Body of pancreas (tissue), 4 donors: ENCODE results near the gene SP2. TPM values are rescaled to one million over a fixed set of nuclear protein-coding genes. Genes with fewer than 3 reads are reported as not detected.
A peak's percentile ranks its signal among the peaks of the same experiment; 100 is the strongest.

Source experiments
- ATAC-seq: fragments of 150-250 bp; one replicate; pipeline ENCODE4 v1.9.1; 2016
- DNase-seq, 4 donors: peaks; one replicate each; pipeline ENCODE4 v3.0.0-alpha.2; 2019
- H3K27ac ChIP-seq, 4 donors: fragments of 200-600 bp; sonication (generic); 1 replicate in 3 of 4; 2 replicates in 1 of 4; pipeline versions ENCODE4 v1.5.1 to v1.6.1; 2016 to 2019; ENCODE audit warnings: mild to moderate bottlenecking in 1 of 4, mixed read lengths in 1 of 4, moderate library complexity in 1 of 4
- H3K27me3 ChIP-seq, 2 donors: fragments of 200-600 bp; sonication (generic); one replicate each; pipeline ENCODE4 v1.6.0; 2016; ENCODE audit warnings: mild to moderate bottlenecking in 1 of 2
- H3K36me3 ChIP-seq, 2 donors: fragments of 200-600 bp; sonication (generic); replicated peaks in 1 of 2; 2 replicates each; pipeline ENCODE4 v1.5.1; 2016; ENCODE audit warnings: low read depth in 2 of 2; ENCODE audit not compliant: insufficient read depth in 1 of 2
- H3K4me1 ChIP-seq: fragments of 200-600 bp; sonication (generic); one replicate; pipeline ENCODE4 v1.6.0; 2016
- H3K4me3 ChIP-seq, 2 donors: fragments of 200-600 bp; sonication (generic); 1 replicate in 1 of 2; 2 replicates in 1 of 2; pipeline ENCODE4 v1.5.1; 2016 to 2019
- H3K9me3 ChIP-seq, 3 donors: fragments of 200-600 bp; sonication (generic); 1 replicate in 2 of 3; 2 replicates in 1 of 3; pipeline ENCODE4 v1.5.1; 2016
- CTCF ChIP-seq, 7 experiments: fragments of 450-650 bp in 4 of 7; fragments of 200-600 bp in 3 of 7; sonication (generic) in 3 of 7; IDR thresholded peaks; one replicate each; pipeline ENCODE4 v1.5.1; 2016 to 2019; ENCODE audit warnings: antibody characterized with exemption in 7 of 7
- POLR2A ChIP-seq, 3 donors: fragments of 450-650 bp; IDR thresholded peaks; one replicate each; pipeline ENCODE4 v1.6.1; 2016; ENCODE audit warnings: antibody characterized with exemption in 3 of 3, mild to moderate bottlenecking in 2 of 3
- WGBS, 2 donors: methylation state at CpG; one replicate each; pipeline ENCODE4 v1.1.5; 2017; 5-methylcytosine and 5-hydroxymethylcytosine counted together
- intact Hi-C: fragments of 100-400 bp; cut with DNase I; formaldehyde crosslinking; loops from one replicate; pipeline ENCODE4 v1.15.1; 2023
- total RNA-seq, 2 donors: library from RNA; depleted of rRNA; stranded (reverse); fragments of >200 nt; gene quantifications; one replicate each; pipeline ENCODE4 v1.1.0, GENCODE V29; 2016

Gene SP2
- total RNA-seq, 2 donors from 2014 or later, result 4.7 to 6.3 TPM

- 36 to 57% methylated on average over 6 to 11 of the region's 11 CpGs for WGBS, 2 donors
- ATAC-seq (peak; percentile 94), DNase-seq (peak; percentile 91 to 95 (median 92))
- H3K4me1 ChIP-seq, result peaks cover 8% of the 10 kb centered on the region
- peak; percentile 88 to 96 (median 94) for TF ChIP-seq CTCF (IDR thresholded peaks at IDR 0.05)
- no peak for TF ChIP-seq POLR2A (IDR thresholded peaks at IDR 0.05)
- H3K36me3 ChIP-seq, result no peaks in the 10 kb centered on the region
- no peak overlapping the region for H3K27ac ChIP-seq
- H3K9me3 ChIP-seq, result no peaks in the 10 kb centered on the region
- intact Hi-C loops, result loop anchor here (10.0 kb wide), 1 partner anchor 95 kb away; no protein-coding TSS in a partner anchor
- no peaks in the 10 kb centered on the region for H3K27me3 ChIP-seq
- no peak overlapping the region for H3K4me3 ChIP-seq
Measured at GRCh38 chr17:47889734-47890529, 6.1 kb upstream of the SP2 start.

- H3K9me3 ChIP-seq, result no peaks in the 10 kb centered on the region
- ATAC-seq (no peak), DNase-seq (no peak)
- H3K36me3 ChIP-seq, result no peaks in the 10 kb centered on the region
- no peak overlapping the region for H3K4me3 ChIP-seq
- WGBS, 2 donors, result 69 to 85% methylated on average over 4 of the region's 4 CpGs
- no peak overlapping the region for H3K27ac ChIP-seq
- H3K4me1 ChIP-seq, result peaks cover 9% of the 10 kb centered on the region
- intact Hi-C loops, result loop anchor here (10.0 kb wide), 1 partner anchor 93 kb away; no protein-coding TSS in a partner anchor
- H3K27me3 ChIP-seq, result no peaks in the 10 kb centered on the region
- TF ChIP-seq POLR2A (IDR thresholded peaks at IDR 0.05) (no peak), CTCF (IDR thresholded peaks at IDR 0.05) (no peak)
Measured at GRCh38 chr17:47891545-47892088, 4.4 kb upstream of the SP2 start.

GRCh38 chr17:47894498-47895346 lies 1.3 kb upstream of the SP2 start:
- Histone ChIP-seq H3K4me1 (peaks cover 17% of the 10 kb centered on the region), H3K4me3 (peak overlapping the region; percentile 20 to 56), H3K27ac (peak overlapping the region; percentile 75 to 99 (median 85)), H3K36me3 (no peaks in the 10 kb centered on the region), H3K27me3 (no peaks in the 10 kb centered on the region), H3K9me3 (no peaks in the 10 kb centered on the region)
- ATAC-seq (no peak), DNase-seq (no peak)
- intact Hi-C loops, result loop anchor here (10.0 kb wide), 1 partner anchor 90 kb away; no protein-coding TSS in a partner anchor
- no peak for TF ChIP-seq POLR2A (IDR thresholded peaks at IDR 0.05)
- 20 to 24% methylated on average over 11 of the region's 11 CpGs for WGBS, 2 donors

- intact Hi-C loops, result loop anchor here (10.0 kb wide), 1 partner anchor 89 kb away; no protein-coding TSS in a partner anchor
- ATAC-seq (no peak), DNase-seq (peak; percentile 25 to 44 (median 32))
- Histone ChIP-seq H3K4me1 (peaks cover 17% of the 10 kb centered on the region), H3K9me3 (no peaks in the 10 kb centered on the region), H3K27ac (peak overlapping the region; percentile 75 to 99 (median 85)), H3K36me3 (no peaks in the 10 kb centered on the region), H3K4me3 (peak overlapping the region; percentile 20 to 56), H3K27me3 (no peaks in the 10 kb centered on the region)
- TF ChIP-seq POLR2A (IDR thresholded peaks at IDR 0.05) (peak; percentile 67 to 93 (median 93)), CTCF (IDR thresholded peaks at IDR 0.05) (no peak)
- WGBS, 2 donors, result 0 to 1% methylated on average over 7 to 25 of the region's 25 CpGs
Measured at GRCh38 chr17:47895347-47895855, 635 bp upstream of the SP2 start.
